GM19193 (cell line): ENCODE data around the gene IGF2BP2.

ENCODE experiments used
- POLR2A ChIP-seq: IDR thresholded peaks from 4 replicates; pipeline ENCODE4 v1.6.1; 2011; ENCODE audit not compliant: insufficient read depth, insufficient read length; ENCODE audit errors: extremely low read depth

IGF2BP2 gene

DNA sequence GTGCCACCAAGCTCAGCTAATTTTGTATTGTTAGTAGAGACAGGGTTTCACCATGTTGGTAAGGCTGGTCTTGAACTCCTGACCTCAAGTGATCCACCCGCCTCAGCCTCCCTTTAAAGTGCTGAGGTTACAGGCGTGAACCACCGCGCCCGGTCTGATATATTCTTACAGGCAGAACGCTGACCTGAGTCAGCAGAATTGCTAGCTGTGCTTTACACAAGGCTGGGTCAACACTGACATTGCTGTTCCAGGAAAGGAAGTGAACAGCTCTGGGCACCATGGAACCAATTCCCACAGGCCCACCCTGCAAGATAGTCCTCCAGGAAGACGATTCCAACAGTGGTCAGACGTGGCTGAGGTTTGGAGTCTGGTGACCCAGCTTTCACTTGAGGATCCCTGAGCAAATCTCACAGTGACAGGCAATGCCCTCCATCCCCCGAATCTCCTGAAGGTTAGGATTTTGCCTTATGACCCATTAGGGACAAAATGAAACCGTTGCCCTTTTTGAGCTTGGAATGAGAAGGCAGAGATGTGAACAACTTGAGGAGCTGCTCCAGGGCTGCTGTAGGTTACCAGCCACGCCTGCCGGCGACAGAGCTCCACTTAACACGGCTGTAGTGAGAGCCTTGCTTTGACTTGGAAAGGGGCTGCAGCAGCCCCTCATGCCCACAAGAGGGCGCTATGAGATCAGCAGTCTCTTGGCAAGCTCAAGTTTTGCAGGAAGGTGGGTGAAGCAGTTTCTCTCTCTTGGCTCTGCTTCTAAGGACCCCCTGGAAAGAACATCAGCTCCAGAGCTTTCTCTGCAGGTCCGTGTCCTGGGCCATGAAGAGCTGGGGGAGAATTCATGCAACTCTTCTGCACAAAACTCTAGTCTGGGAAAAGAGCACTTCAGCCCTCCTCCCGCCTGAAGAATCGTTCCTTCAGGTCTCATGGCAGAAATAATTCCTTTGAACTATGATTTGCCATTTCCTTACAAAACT lies 164.6 kb downstream of the IGF2BP2 start:
- no peak for TF ChIP-seq POLR2A

- no peak for TF ChIP-seq POLR2A
These were observed 165.9 kb downstream of the IGF2BP2 start for GRCh38 chr3:185658943-185659342.

DNA sequence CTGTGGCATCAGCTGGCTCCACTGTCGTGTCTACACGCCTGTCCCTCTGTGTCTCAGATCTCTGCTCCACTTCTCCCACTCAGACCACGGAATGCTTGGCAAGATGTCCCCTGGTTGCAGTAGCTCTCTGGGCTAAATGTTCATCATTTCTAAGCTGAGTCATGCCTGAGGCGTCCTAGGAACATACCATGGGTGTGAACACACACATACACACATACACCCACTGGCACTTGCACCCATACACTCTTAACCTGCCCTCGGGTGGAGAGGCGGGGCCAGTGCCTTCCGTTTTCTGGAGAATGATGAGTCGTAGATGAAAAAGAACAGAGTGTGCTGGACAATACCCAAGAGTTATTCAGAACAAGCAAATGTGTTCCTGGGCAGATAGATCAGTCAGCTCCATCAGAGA lies 166.3 kb downstream of the IGF2BP2 start:
- no peak for TF ChIP-seq POLR2A

GRCh38 chr3:185657691-185658503 lies 166.9 kb downstream of the IGF2BP2 start:
- TF ChIP-seq POLR2A: no peak

DNA sequence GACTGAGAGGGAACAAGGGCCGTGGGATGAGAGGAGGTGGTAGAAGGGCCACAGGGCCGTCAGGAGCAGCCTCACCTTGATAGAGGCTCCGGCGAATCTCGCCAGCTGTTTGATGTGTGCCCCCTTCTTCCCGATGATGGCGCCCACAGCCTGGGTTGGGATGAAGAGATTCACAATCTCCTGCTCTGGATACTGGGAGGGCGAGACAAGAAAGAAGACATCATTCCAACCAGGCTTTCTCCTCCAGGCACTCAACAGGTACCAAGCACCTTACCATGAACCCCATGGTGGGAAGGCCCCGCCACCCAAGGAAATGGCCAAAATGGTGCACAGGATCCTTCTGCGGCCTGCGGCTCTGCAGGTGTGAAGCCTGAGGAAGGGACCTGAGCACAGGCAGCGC lies 167.6 kb downstream of the IGF2BP2 start:
- no peak for TF ChIP-seq POLR2A

DNA sequence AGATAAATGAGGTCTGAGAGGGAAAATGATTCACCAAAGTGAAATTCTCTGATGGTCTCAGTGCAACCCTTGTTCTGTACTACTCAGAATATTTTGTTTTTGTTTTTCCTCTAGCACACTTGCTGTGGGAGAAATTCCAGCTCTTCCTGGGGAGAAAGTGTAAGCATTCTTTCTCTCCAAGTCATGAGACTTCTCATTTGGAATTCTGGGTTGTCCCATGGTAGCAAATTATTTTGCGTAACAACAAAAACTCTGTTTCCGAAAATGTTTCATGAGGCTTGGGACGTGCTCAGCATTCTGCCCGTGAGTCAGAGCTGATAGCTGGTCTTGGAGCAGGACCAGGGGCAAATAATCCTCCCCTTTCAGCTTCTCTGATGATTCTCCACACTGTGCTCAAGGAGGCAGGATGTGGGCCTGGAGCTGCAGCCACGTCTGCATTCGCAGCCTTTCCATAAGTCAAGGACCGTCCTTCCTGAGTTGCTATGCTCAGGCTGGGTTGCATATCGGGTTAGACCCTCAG lies 168.5 kb downstream of the IGF2BP2 start:
- TF ChIP-seq POLR2A: no peak

GRCh38 chr3:185655426-185656320 lies 169.2 kb downstream of the IGF2BP2 start:
- no peak for TF ChIP-seq POLR2A

DNA sequence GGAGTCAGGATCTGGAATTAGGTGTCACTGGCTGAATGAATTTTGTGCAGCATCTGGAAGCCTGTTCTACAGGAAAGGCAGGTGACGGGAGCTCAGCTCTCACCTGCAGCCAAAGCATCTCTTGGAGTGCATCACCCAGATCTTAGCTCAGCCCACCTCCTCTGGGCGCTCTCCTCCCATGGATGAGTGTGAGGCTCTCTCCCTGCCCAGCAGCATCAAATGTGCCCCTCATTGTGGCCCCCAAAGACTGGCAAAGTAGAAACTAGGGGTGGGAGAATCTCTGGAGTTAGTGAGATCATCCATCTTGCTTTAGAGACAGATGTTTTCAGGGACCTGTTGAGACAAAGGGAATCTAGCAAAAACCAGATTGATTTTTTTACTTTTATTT lies 170.1 kb downstream of the IGF2BP2 start:
- TF ChIP-seq POLR2A: no peak

- TF ChIP-seq POLR2A: no peak
These were observed 170.7 kb downstream of the IGF2BP2 start for GRCh38 chr3:185653949-185654757.

DNA sequence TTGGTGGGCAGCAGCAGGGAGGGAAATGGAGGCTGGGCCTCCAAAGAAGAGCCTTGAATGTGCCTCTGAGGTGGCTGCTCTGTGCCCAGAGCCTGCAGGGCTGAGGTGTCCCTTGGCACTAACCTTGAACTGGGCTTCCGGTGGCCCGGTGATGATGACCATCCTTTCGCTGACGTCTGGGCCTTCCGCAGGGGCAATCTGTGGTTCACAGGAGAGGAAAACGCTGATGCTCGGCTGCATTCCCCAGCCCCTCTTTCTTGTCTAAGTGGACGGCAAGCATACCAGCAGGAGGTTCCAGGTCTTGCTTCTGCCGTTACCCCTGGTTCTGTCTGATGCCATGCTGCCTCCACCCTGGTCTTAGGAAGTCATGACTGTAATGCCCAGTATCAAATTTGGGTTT lies 172.9 kb downstream of the IGF2BP2 start:
- TF ChIP-seq POLR2A: no peak

- TF ChIP-seq POLR2A: no peak
These were observed 175.4 kb downstream of the IGF2BP2 start for GRCh38 chr3:185649414-185649813.

- no peak for TF ChIP-seq POLR2A
These were observed 176.4 kb downstream of the IGF2BP2 start for GRCh38 chr3:185648396-185648795.

DNA sequence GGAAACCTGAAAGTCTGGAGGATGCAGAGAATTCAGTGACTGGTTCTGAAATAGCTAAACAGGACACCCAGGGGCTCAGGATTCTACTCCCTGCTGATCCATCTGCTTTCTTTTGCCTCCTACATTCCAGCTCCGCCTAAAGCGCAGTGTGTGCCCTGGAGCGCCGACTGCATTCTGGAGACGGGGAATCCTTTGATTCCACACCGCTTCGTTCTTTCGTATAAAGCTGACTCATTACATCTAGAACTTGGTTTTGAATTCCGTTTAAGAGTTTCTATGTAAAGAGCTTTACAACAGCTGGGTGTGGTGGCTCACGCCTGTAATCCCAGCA lies 177.0 kb downstream of the IGF2BP2 start:
- TF ChIP-seq POLR2A: no peak
